Body of pancreas (tissue), 4 donors: Measurements from ENCODE around the gene H2AZ1. TPM values are rescaled to one million over a fixed set of nuclear protein-coding genes. Genes with fewer than 3 reads are reported as not detected.

Experiments
- ATAC-seq: fragments of 150-250 bp; one replicate; pipeline ENCODE4 v1.9.1; 2016
- DNase-seq, 4 donors: peaks; one replicate each; pipeline ENCODE4 v3.0.0-alpha.2; 2019
- H3K27ac ChIP-seq, 4 donors: fragments of 200-600 bp; sonication (generic); 1 replicate in 3 of 4; 2 replicates in 1 of 4; pipeline versions ENCODE4 v1.5.1 to v1.6.1; 2016 to 2019; ENCODE audit warnings: mild to moderate bottlenecking in 1 of 4, mixed read lengths in 1 of 4, moderate library complexity in 1 of 4
- H3K27me3 ChIP-seq, 2 donors: fragments of 200-600 bp; sonication (generic); one replicate each; pipeline ENCODE4 v1.6.0; 2016; ENCODE audit warnings: mild to moderate bottlenecking in 1 of 2
- H3K36me3 ChIP-seq, 2 donors: fragments of 200-600 bp; sonication (generic); replicated peaks in 1 of 2; 2 replicates each; pipeline ENCODE4 v1.5.1; 2016; ENCODE audit warnings: low read depth in 2 of 2; ENCODE audit not compliant: insufficient read depth in 1 of 2
- H3K4me1 ChIP-seq: fragments of 200-600 bp; sonication (generic); one replicate; pipeline ENCODE4 v1.6.0; 2016
- H3K4me3 ChIP-seq, 2 donors: fragments of 200-600 bp; sonication (generic); 1 replicate in 1 of 2; 2 replicates in 1 of 2; pipeline ENCODE4 v1.5.1; 2016 to 2019
- H3K9me3 ChIP-seq, 3 donors: fragments of 200-600 bp; sonication (generic); 1 replicate in 2 of 3; 2 replicates in 1 of 3; pipeline ENCODE4 v1.5.1; 2016
- POLR2A ChIP-seq, 3 donors: fragments of 450-650 bp; IDR thresholded peaks; one replicate each; pipeline ENCODE4 v1.6.1; 2016; ENCODE audit warnings: antibody characterized with exemption in 3 of 3, mild to moderate bottlenecking in 2 of 3
- WGBS, 2 donors: methylation state at CpG; one replicate each; pipeline ENCODE4 v1.1.5; 2017; 5-methylcytosine and 5-hydroxymethylcytosine counted together
- intact Hi-C: fragments of 100-400 bp; cut with DNase I; formaldehyde crosslinking; loops from one replicate; pipeline ENCODE4 v1.15.1; 2023
- total RNA-seq, 2 donors: library from RNA; depleted of rRNA; stranded (reverse); fragments of >200 nt; gene quantifications; one replicate each; pipeline ENCODE4 v1.1.0, GENCODE V29; 2016
- TF ChIP-seq, protein P1 (sequence below), 7 experiments: fragments of 450-650 bp in 4 of 7; fragments of 200-600 bp in 3 of 7; sonication (generic) in 3 of 7; IDR thresholded peaks; one replicate each; pipeline ENCODE4 v1.5.1; 2016 to 2019; ENCODE audit warnings: antibody characterized with exemption in 7 of 7

The H2AZ1 gene
- total RNA-seq, 2 donors from 2014 or later: 31.3 to 47.7 TPM

DNA sequence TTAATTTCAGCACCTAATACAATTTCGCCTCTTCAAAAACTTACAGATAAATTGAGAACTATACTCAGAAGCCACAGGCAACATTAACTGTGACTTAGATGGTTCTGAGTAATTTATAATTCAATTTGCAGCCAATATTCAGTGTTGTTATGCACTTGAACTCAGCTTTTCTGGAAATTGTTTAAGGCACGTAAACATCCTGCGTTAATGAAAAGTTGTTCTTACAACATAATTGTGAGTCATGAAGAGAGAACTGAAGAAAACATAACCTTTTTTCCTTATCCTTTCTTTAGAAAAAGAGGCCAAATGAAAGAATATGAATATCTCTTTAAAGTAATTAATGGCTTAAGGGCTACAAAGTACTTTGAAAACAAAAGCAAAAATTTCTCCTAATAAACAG lies 16.6 kb upstream of the H2AZ1 start:
- intact Hi-C loops: no loop called here
- no peak for ATAC-seq

DNA sequence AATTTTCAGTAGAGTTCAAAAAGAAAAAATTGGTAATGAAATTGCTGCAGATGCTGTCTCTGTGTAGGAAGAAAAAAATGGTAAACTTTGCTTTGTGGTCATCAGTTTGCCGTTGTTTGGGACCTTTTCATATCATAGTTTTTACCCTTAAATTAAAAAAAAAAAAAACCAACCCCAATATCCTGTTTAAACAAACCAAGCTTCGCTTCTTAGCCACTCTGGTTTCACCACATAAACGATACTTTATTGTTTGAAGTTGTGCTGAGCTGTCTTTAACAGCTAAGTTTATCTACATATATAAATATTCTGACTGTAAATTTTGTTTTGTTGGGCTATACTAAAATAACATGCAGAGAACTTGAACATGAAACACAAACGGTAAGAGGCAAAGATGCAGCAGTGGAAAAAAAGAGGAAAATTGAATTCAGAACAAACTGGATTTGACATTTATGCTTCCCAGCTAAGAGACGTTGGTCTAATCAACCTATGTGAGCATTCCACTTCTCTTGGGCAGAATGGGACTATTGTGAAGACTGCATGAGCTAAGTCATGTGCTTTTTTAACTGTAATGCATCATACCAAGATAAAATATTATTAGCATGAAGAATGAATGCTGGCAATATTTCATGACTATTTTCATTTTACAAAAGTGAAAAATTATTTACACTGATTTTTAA lies 15.7 kb upstream of the H2AZ1 start:
- Histone ChIP-seq H3K9me3 (no peaks in the 10 kb centered on the region), H3K4me3 (no peak overlapping the region), H3K4me1 (no peaks in the 10 kb centered on the region), H3K27ac (no peak overlapping the region), H3K36me3 (no peaks in the 10 kb centered on the region), H3K27me3 (no peaks in the 10 kb centered on the region)
- DNase-seq (no peak), ATAC-seq (no peak)
- TF ChIP-seq, protein P1, sequence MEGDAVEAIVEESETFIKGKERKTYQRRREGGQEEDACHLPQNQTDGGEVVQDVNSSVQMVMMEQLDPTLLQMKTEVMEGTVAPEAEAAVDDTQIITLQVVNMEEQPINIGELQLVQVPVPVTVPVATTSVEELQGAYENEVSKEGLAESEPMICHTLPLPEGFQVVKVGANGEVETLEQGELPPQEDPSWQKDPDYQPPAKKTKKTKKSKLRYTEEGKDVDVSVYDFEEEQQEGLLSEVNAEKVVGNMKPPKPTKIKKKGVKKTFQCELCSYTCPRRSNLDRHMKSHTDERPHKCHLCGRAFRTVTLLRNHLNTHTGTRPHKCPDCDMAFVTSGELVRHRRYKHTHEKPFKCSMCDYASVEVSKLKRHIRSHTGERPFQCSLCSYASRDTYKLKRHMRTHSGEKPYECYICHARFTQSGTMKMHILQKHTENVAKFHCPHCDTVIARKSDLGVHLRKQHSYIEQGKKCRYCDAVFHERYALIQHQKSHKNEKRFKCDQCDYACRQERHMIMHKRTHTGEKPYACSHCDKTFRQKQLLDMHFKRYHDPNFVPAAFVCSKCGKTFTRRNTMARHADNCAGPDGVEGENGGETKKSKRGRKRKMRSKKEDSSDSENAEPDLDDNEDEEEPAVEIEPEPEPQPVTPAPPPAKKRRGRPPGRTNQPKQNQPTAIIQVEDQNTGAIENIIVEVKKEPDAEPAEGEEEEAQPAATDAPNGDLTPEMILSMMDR (IDR thresholded peaks at IDR 0.05): no peak
- no peak for TF ChIP-seq POLR2A (IDR thresholded peaks at IDR 0.05)
- intact Hi-C loops: no loop called here
- 56 to 60% methylated on average over 5 of the region's 5 CpGs for WGBS, 2 donors

More for the DNA sequence above, 16.6 kb upstream of the H2AZ1 start:
- H3K27me3 ChIP-seq: no peaks in the 10 kb centered on the region
- no peak overlapping the region for H3K4me3 ChIP-seq
- no peaks in the 10 kb centered on the region for H3K36me3 ChIP-seq
- WGBS, 2 donors: 92 to 93% methylated on average over 3 of the region's 3 CpGs
- DNase-seq: no peak
- no peaks in the 10 kb centered on the region for H3K4me1 ChIP-seq
- H3K9me3 ChIP-seq: no peaks in the 10 kb centered on the region
- TF ChIP-seq POLR2A (IDR thresholded peaks at IDR 0.05): no peak
- TF ChIP-seq, protein P1 (IDR thresholded peaks at IDR 0.05): no peak
- no peak overlapping the region for H3K27ac ChIP-seq

DNA sequence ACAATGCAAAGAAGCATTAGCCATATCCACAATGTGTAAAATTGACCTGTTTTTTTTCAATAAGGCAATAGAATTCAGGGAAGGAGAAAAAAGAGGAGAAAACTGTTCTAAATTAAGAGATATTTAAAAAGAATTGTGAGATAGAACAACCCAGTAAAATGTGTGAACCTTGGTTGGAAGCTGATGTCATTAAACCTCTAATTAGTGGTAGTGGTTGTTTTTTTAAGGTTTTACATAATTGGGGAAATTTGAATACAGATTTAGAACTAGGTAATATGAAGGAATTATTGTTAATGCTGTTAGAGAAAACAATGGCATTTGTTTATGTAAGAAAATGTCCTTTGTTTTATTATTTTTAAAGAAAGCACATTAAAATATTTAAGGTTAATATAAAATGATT lies 15.1 kb upstream of the H2AZ1 start:
- ATAC-seq (no peak), DNase-seq (no peak)
- no peaks in the 10 kb centered on the region for H3K27me3 ChIP-seq
- H3K36me3 ChIP-seq: no peaks in the 10 kb centered on the region
- TF ChIP-seq, protein P1 (IDR thresholded peaks at IDR 0.05): no peak
- no peak for TF ChIP-seq POLR2A (IDR thresholded peaks at IDR 0.05)
- no peaks in the 10 kb centered on the region for H3K4me1 ChIP-seq
- H3K27ac ChIP-seq: no peak overlapping the region
- H3K9me3 ChIP-seq: no peaks in the 10 kb centered on the region
- H3K4me3 ChIP-seq: no peak overlapping the region
- intact Hi-C loops: no loop called here

DNA sequence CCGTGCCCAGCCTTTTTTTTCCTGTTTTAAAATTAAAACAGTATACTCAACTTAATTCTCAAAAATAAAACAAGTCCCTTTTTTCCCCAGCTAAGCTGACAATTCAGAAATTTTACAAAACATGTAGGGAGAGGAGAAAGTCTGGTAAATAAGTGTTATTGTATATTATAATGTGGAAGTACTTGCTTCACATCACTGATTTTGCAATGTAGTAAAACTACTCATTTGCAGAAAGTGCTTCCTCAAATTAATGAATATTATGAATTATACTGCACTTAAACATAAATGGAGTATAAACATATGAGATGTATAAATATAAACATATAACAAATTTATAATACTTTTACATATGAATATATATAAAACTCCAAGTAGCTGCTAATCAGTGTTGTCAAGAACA lies 11.6 kb upstream of the H2AZ1 start:
- no peak for ATAC-seq

More for the DNA sequence above, 11.6 kb upstream of the H2AZ1 start:
- Histone ChIP-seq H3K9me3 (no peaks in the 10 kb centered on the region), H3K4me3 (no peak overlapping the region), H3K36me3 (no peaks in the 10 kb centered on the region), H3K4me1 (no peaks in the 10 kb centered on the region), H3K27ac (no peak overlapping the region), H3K27me3 (no peaks in the 10 kb centered on the region)
- TF ChIP-seq, protein P1 (IDR thresholded peaks at IDR 0.05): no peak
- WGBS, 2 donors: 90% methylated on average over 1 of the region's 1 CpG
- intact Hi-C loops: no loop called here
- DNase-seq: no peak
